Suprapubic skin (tissue), 3 donors: ENCODE data around the gene MCM5.

Experiments used
- POLR2A ChIP-seq, 2 donors: fragments of 450-650 bp; IDR thresholded peaks; one replicate each; pipeline ENCODE4 v1.6.1; 2017; ENCODE audit warnings: antibody characterized with exemption in 2 of 2, mild to moderate bottlenecking in 2 of 2, moderate library complexity in 2 of 2
- TF ChIP-seq, protein P1 (sequence below), 2 donors: fragments of 200-600 bp in 1 of 2; fragments of 450-650 bp in 1 of 2; sonication (generic) in 1 of 2; IDR thresholded peaks; one replicate each; pipeline ENCODE4 v1.5.1; 2016 to 2019; ENCODE audit warnings: antibody characterized with exemption in 2 of 2, mild to moderate bottlenecking in 1 of 2, moderate library complexity in 1 of 2

DNA sequence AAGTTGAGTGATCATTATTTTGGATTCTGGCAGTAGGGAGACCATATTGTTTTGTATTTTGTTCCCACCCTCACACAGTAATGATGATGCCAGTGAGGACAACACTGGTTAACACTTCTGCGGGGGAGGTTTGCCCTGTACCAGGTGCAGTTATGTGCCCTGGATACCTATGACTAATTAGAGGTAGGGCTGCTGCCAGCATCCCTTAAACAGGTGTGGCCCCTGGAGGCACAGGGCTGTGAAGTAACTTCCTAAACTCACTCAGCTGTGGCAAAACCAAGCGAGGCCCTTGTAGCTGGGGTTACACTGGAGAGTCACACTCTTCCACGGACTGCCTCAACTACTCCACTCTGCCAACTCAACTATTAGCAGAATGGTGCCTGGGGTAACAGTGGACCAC lies 64.5 kb downstream of the MCM5 start:
- TF ChIP-seq, protein P1, sequence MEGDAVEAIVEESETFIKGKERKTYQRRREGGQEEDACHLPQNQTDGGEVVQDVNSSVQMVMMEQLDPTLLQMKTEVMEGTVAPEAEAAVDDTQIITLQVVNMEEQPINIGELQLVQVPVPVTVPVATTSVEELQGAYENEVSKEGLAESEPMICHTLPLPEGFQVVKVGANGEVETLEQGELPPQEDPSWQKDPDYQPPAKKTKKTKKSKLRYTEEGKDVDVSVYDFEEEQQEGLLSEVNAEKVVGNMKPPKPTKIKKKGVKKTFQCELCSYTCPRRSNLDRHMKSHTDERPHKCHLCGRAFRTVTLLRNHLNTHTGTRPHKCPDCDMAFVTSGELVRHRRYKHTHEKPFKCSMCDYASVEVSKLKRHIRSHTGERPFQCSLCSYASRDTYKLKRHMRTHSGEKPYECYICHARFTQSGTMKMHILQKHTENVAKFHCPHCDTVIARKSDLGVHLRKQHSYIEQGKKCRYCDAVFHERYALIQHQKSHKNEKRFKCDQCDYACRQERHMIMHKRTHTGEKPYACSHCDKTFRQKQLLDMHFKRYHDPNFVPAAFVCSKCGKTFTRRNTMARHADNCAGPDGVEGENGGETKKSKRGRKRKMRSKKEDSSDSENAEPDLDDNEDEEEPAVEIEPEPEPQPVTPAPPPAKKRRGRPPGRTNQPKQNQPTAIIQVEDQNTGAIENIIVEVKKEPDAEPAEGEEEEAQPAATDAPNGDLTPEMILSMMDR (IDR thresholded peaks at IDR 0.05): no peak
- TF ChIP-seq POLR2A (IDR thresholded peaks at IDR 0.05): no peak
